Nephron progenitor cell (in vitro differentiated cells): Measurements from ENCODE around the gene MYL6.

Experiments
- DNase-seq: peaks from one replicate; pipeline ENCODE4 v3.0.0; 2021
- H3K27ac Mint-ChIP-seq: 2 replicates; pipeline ENCODE4 v1.8.0; 2021; ENCODE audit warnings: mild to moderate bottlenecking, moderate library complexity, mixed read lengths
- H3K27me3 Mint-ChIP-seq: 2 replicates; pipeline ENCODE4 v1.8.0; 2021; ENCODE audit warnings: mild to moderate bottlenecking, low read depth, mixed read lengths; ENCODE audit not compliant: poor library complexity
- H3K36me3 Mint-ChIP-seq: 2 replicates; pipeline ENCODE4 v1.8.0; 2021; ENCODE audit warnings: low read depth, mixed read lengths
- H3K4me1 Mint-ChIP-seq: 2 replicates; pipeline ENCODE4 v1.8.0; 2021; ENCODE audit warnings: mixed read lengths
- H3K4me3 Mint-ChIP-seq: 2 replicates; pipeline ENCODE4 v1.8.0; 2021; ENCODE audit warnings: mild to moderate bottlenecking, moderate library complexity, mixed read lengths
- H3K9me3 Mint-ChIP-seq: 2 replicates; pipeline ENCODE4 v1.8.0; 2021; ENCODE audit warnings: mild to moderate bottlenecking, moderate library complexity, mixed read lengths
- TF ChIP-seq, protein P1 (sequence below): fragments of 200-600 bp; sonication (generic); IDR thresholded peaks from 2 replicates; pipeline ENCODE4 v1.5.0; 2021; ENCODE audit warnings: antibody characterized with exemption

MYL6 gene

DNA sequence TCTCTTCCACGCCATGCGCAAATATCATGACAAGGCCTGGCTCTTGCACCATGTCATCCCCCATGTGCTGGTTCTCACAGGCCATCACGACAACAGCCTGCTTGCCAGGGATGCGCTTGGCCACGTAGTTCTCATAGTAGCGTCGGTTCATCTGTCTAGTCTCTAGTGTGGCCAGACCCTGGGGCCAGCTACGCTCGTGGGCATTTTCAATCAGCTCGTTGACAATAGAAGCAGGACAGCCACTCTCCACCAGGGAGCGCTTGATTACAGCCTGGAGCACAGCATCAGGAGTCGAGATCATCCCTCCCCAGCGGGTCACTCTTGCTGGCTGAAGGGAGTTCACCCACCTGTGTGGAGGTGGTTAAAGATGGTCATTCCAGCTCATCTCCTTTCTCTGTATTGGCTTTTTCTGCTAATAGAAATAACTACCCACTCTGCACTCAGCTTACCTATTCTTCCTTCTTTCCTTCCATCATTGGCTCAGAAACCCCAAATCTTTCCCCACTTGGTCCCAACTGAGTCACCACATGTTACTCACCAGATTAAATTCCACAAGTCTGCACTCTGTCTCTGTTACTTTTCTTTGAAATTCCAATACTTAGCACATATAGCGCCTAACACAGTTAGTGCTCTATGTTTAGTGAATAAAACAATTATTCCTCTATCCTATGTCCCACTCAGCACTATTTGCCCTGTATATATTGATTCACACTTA lies 48.5 kb downstream of the MYL6 start:
- TF ChIP-seq, protein P1, sequence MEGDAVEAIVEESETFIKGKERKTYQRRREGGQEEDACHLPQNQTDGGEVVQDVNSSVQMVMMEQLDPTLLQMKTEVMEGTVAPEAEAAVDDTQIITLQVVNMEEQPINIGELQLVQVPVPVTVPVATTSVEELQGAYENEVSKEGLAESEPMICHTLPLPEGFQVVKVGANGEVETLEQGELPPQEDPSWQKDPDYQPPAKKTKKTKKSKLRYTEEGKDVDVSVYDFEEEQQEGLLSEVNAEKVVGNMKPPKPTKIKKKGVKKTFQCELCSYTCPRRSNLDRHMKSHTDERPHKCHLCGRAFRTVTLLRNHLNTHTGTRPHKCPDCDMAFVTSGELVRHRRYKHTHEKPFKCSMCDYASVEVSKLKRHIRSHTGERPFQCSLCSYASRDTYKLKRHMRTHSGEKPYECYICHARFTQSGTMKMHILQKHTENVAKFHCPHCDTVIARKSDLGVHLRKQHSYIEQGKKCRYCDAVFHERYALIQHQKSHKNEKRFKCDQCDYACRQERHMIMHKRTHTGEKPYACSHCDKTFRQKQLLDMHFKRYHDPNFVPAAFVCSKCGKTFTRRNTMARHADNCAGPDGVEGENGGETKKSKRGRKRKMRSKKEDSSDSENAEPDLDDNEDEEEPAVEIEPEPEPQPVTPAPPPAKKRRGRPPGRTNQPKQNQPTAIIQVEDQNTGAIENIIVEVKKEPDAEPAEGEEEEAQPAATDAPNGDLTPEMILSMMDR: peak; percentile 54
- DNase-seq: peak; percentile 58
- H3K9me3 Mint-ChIP-seq: no peaks in the 10 kb centered on the region
- H3K4me3 Mint-ChIP-seq: no peak overlapping the region
- peak overlapping the region; percentile 5 for H3K27ac Mint-ChIP-seq
- peaks cover 56% of the 10 kb centered on the region for H3K36me3 Mint-ChIP-seq
- H3K27me3 Mint-ChIP-seq: no peaks in the 10 kb centered on the region
- H3K4me1 Mint-ChIP-seq: no peaks in the 10 kb centered on the region

DNA sequence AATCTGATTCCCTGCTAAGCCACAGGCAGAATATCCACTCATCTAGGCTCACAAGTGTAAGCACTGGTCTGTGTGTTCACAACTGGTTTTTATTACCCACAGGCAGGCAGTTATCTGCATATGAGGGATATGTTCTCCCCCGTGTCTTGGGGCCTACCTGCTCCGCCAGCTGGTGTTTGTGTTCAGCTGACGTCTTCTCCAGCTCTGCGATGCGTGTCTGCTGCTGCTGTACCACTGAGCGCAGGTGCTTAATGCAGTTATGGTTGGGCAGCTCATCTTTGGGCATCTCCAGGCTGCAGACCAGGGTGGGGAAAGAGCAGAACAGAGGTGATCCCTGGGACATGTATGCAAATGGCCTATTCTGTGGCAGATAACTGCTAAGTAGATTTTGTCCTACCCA lies 49.8 kb downstream of the MYL6 start:
- H3K27me3 Mint-ChIP-seq: no peaks in the 10 kb centered on the region
- DNase-seq: no peak
- H3K4me3 Mint-ChIP-seq: no peak overlapping the region
- H3K4me1 Mint-ChIP-seq: no peaks in the 10 kb centered on the region
- H3K9me3 Mint-ChIP-seq: no peaks in the 10 kb centered on the region
- H3K36me3 Mint-ChIP-seq: peaks cover 67% of the 10 kb centered on the region
- TF ChIP-seq, protein P1: no peak
- H3K27ac Mint-ChIP-seq: no peak overlapping the region
